H1 (cell line): ENCODE data around the gene MAPT.

Experiments used
- ATF3 ChIP-seq: IDR thresholded peaks from 2 replicates; pipeline ENCODE4 v1.6.1; 2011; ENCODE audit warnings: low read depth, mild to moderate bottlenecking, low read length; ENCODE audit not compliant: insufficient read depth
- CEBPB ChIP-seq: IDR thresholded peaks from 2 replicates; pipeline ENCODE4 v1.6.1; 2012; ENCODE audit warnings: low read depth, low read length
- CHD1 ChIP-seq: IDR thresholded peaks from 2 replicates; pipeline ENCODE4 v1.6.1; 2012; ENCODE audit warnings: low read depth, low read length, improper control_type of control experiment
- CTCF ChIP-seq, 3 experiments: IDR thresholded peaks; 1 replicate in 2 of 3; 2 replicates in 1 of 3; pipeline versions ENCODE4 v1.5.1 to v1.6.1; 2011; ENCODE audit warnings: low read length in 3 of 3, mild to moderate bottlenecking in 3 of 3, inconsistent platforms in 2 of 3, low read depth in 1 of 3, moderate library complexity in 1 of 3; ENCODE audit not compliant: insufficient read depth in 1 of 3; ENCODE audit errors: control extremely low read depth in 1 of 3
- EZH2 ChIP-seq: fragments of 200-600 bp; sonication (generic); IDR thresholded peaks from 2 replicates; pipeline ENCODE4 v1.7.1; 2012; ENCODE audit warnings: low read depth, mild to moderate bottlenecking, moderate library complexity, low read length, inconsistent platforms; ENCODE audit not compliant: severe bottlenecking
- MAX ChIP-seq: IDR thresholded peaks from 2 replicates; pipeline ENCODE4 v1.6.1; 2012; ENCODE audit warnings: inconsistent platforms
- POLR2AphosphoS5 ChIP-seq: IDR thresholded peaks from 2 replicates; pipeline ENCODE4 v1.6.1; 2011; ENCODE audit warnings: low read depth, low read length
- RFX5 ChIP-seq: IDR thresholded peaks from 2 replicates; pipeline ENCODE4 v1.6.1; 2011; ENCODE audit warnings: low read depth, low read length, improper control_type of control experiment, borderline replicate concordance
- SRF ChIP-seq: IDR thresholded peaks from 2 replicates; pipeline ENCODE4 v1.6.1; 2011; ENCODE audit warnings: mild to moderate bottlenecking, low read depth, low read length, moderate library complexity
- TAF1 ChIP-seq: IDR thresholded peaks from 2 replicates; pipeline ENCODE4 v1.6.1; 2011; ENCODE audit warnings: mild to moderate bottlenecking, low read depth, low read length
- TBP ChIP-seq: IDR thresholded peaks from 2 replicates; pipeline ENCODE4 v1.6.1; 2011; ENCODE audit warnings: low read depth, low read length, improper control_type of control experiment
- ZNF274 ChIP-seq: IDR thresholded peaks from 2 replicates; pipeline ENCODE4 v1.7.0; 2012; ENCODE audit warnings: low read length, borderline replicate concordance; ENCODE audit errors: extremely low read depth

GRCh38 chr17:45915263-45915662 is 20.9 kb downstream of the MAPT start:
- no peak for TF ChIP-seq CHD1
- no peak for TF ChIP-seq EZH2
- no peak for TF ChIP-seq POLR2AphosphoS5
- no peak for TF ChIP-seq CEBPB
- no peak for TF ChIP-seq SRF
- TF ChIP-seq TAF1: no peak
- TF ChIP-seq CTCF (IDR thresholded peaks at IDR 0.05; ENCODE audit: control extremely low read depth in 1 of 3, insufficient read depth in 1 of 3, low read depth in 1 of 3, low read length in 3 of 3): no peak
- no peak for TF ChIP-seq MAX
- TF ChIP-seq RFX5: no peak
- TF ChIP-seq ATF3: no peak
- no peak for TF ChIP-seq TBP
- TF ChIP-seq ZNF274: no peak
